Right cardiac atrium (tissue), 5 donors: ENCODE results near the gene AACS. TPM values are rescaled to one million over a fixed set of nuclear protein-coding genes. Genes with fewer than 3 reads are reported as not detected.

ENCODE experiments used
- ATAC-seq, 2 donors: fragments of 200-7000 bp; cut with Tn5 transposase; one replicate each; pipeline versions ENCODE4 v1.8.0 to v1.9.1; 2020; ENCODE audit warnings: moderate library complexity in 2 of 2, mild to moderate bottlenecking in 1 of 2
- DNase-seq, 3 donors: peaks; one replicate each; pipeline ENCODE4 v3.0.0-alpha.2; 2020
- H3K27ac ChIP-seq: one replicate; pipeline ENCODE4 v1.5.1; 2013; ENCODE audit warnings: mild to moderate bottlenecking, low read length, control low read depth, moderate library complexity
- H3K27me3 ChIP-seq: one replicate; pipeline ENCODE4 v1.6.1; 2013; ENCODE audit not compliant: control insufficient read depth, insufficient read depth
- H3K4me1 ChIP-seq: one replicate; pipeline ENCODE4 v1.6.1; 2013; ENCODE audit warnings: low read length; ENCODE audit not compliant: control insufficient read depth, insufficient read depth
- H3K4me3 ChIP-seq: one replicate; pipeline ENCODE4 v1.5.1; 2013; ENCODE audit warnings: low read length, control low read depth
- H3K9me3 ChIP-seq: one replicate; pipeline ENCODE4 v1.6.1; 2013; ENCODE audit warnings: low read length; ENCODE audit not compliant: control insufficient read depth
- WGBS: extraction: QIAGEN DNeasy Blood & Tissue Kit; methylation state at CpG from one replicate; pipeline ENCODE4 v1.1.7; 2013; 5-methylcytosine and 5-hydroxymethylcytosine counted together
- intact Hi-C, 4 donors: fragments of 100-400 bp; cut with DNase I; formaldehyde crosslinking; loops; one replicate each; pipeline versions ENCODE4 v1.11.0 to v1.14.0; 2022 to 2023
- polyA plus RNA-seq: library from polyadenylated mRNA; stranded (reverse); fragments of 200-250 nt; gene quantifications from one replicate; pipeline ENCODE4 v1.2.3, GENCODE V29; 2013
- total RNA-seq, 4 donors: library from RNA; stranded (reverse); fragmentation: NEBNext Ultra II Directional; extraction: Animal tissue kit (Norgen Biotek cat#: 25700); gene quantifications; one replicate each; pipeline ENCODE4 v1.2.1, GENCODE V29; 2021
- donor health status: healthy with polysubstance abuse.
- donor health status: DM: no; HTN: yes; CAD: no.
- donor health status: DM: no; HTN: no; CAD: no.
- donor health status: DM: no; HTN: yes; CAD: no; lungs with severe emphysema.
- donor health status: DM: yes; HTN: yes; CAD: no.

The AACS gene
- total and polyA plus RNA-seq, 5 donors, result 11.1 to 12.4 (median 11.2) TPM

GRCh38 chr12:125159702-125160101 is 94.5 kb downstream of the AACS start:
- Histone ChIP-seq H3K4me3 (no peak overlapping the region), H3K4me1 (no peaks in the 10 kb centered on the region), H3K27ac (no peak overlapping the region), H3K27me3 (no peaks in the 10 kb centered on the region), H3K9me3 (peaks cover 5% of the 10 kb centered on the region)
- no peak for ATAC-seq
- intact Hi-C loops, result no loop called here
- DNase-seq, result no peak
- WGBS, result 53% methylated on average over 3 of the region's 3 CpGs

GRCh38 chr12:125160281-125160955 is 95.2 kb downstream of the AACS start:
- no peak for DNase-seq
- ATAC-seq, result no peak
- no peaks in the 10 kb centered on the region for H3K27me3 ChIP-seq
- intact Hi-C loops, result no loop called here
- WGBS, result 75% methylated on average over 9 of the region's 9 CpGs
- no peak overlapping the region for H3K27ac ChIP-seq
- no peaks in the 10 kb centered on the region for H3K4me1 ChIP-seq
- no peak overlapping the region for H3K4me3 ChIP-seq
- peaks cover 5% of the 10 kb centered on the region for H3K9me3 ChIP-seq

- no peaks in the 10 kb centered on the region for H3K4me1 ChIP-seq
- H3K4me3 ChIP-seq, result no peak overlapping the region
- peaks cover 5% of the 10 kb centered on the region for H3K9me3 ChIP-seq
- DNase-seq (no peak), ATAC-seq (no peak)
- intact Hi-C loops, result no loop called here
- no peak overlapping the region for H3K27ac ChIP-seq
- no peaks in the 10 kb centered on the region for H3K27me3 ChIP-seq
- 30% methylated on average over 2 of the region's 2 CpGs for WGBS
These were observed 96.4 kb downstream of the AACS start for GRCh38 chr12:125161712-125162022.

- DNase-seq (no peak), ATAC-seq (no peak)
- Histone ChIP-seq H3K4me1 (no peaks in the 10 kb centered on the region), H3K27ac (no peak overlapping the region), H3K27me3 (no peaks in the 10 kb centered on the region), H3K4me3 (no peak overlapping the region), H3K9me3 (no peaks in the 10 kb centered on the region)
- 86% methylated on average over 15 of the region's 15 CpGs for WGBS
- intact Hi-C loops, result no loop called here
These were observed 97.3 kb downstream of the AACS start for GRCh38 chr12:125162489-125163028.

- 86% methylated on average over 12 of the region's 12 CpGs for WGBS
- ATAC-seq (no peak), DNase-seq (no peak)
- H3K4me3 ChIP-seq, result no peak overlapping the region
- no peaks in the 10 kb centered on the region for H3K9me3 ChIP-seq
- intact Hi-C loops, result no loop called here
- no peak overlapping the region for H3K27ac ChIP-seq
- no peaks in the 10 kb centered on the region for H3K4me1 ChIP-seq
- H3K27me3 ChIP-seq, result no peaks in the 10 kb centered on the region
These were observed 97.9 kb downstream of the AACS start for GRCh38 chr12:125163148-125163547.

GRCh38 chr12:125164541-125164940 is 99.3 kb downstream of the AACS start:
- 90% methylated on average over 8 of the region's 8 CpGs for WGBS
- DNase-seq (no peak), ATAC-seq (no peak)
- intact Hi-C loops, result no loop called here
- no peak overlapping the region for H3K27ac ChIP-seq
- H3K4me3 ChIP-seq, result no peak overlapping the region
- no peaks in the 10 kb centered on the region for H3K4me1 ChIP-seq
- H3K9me3 ChIP-seq, result no peaks in the 10 kb centered on the region
- no peaks in the 10 kb centered on the region for H3K27me3 ChIP-seq

- DNase-seq (no peak), ATAC-seq (no peak)
- H3K27ac ChIP-seq, result no peak overlapping the region
- 88% methylated on average over 4 of the region's 4 CpGs for WGBS
- no peaks in the 10 kb centered on the region for H3K4me1 ChIP-seq
- H3K9me3 ChIP-seq, result no peaks in the 10 kb centered on the region
- intact Hi-C loops, result no loop called here
- H3K4me3 ChIP-seq, result no peak overlapping the region
- no peaks in the 10 kb centered on the region for H3K27me3 ChIP-seq
These were observed 100.8 kb downstream of the AACS start for GRCh38 chr12:125166041-125166440.

- DNase-seq (no peak), ATAC-seq (no peak)
- Histone ChIP-seq H3K4me1 (no peaks in the 10 kb centered on the region), H3K27me3 (no peaks in the 10 kb centered on the region), H3K4me3 (no peak overlapping the region), H3K9me3 (no peaks in the 10 kb centered on the region), H3K27ac (no peak overlapping the region)
- WGBS, result 87% methylated on average over 3 of the region's 3 CpGs
- intact Hi-C loops, result no loop called here
These were observed 102.4 kb downstream of the AACS start for GRCh38 chr12:125167658-125168057.

- no peak overlapping the region for H3K27ac ChIP-seq
- no peak overlapping the region for H3K4me3 ChIP-seq
- H3K4me1 ChIP-seq, result no peaks in the 10 kb centered on the region
- DNase-seq (no peak), ATAC-seq (no peak)
- H3K9me3 ChIP-seq, result no peaks in the 10 kb centered on the region
- H3K27me3 ChIP-seq, result no peaks in the 10 kb centered on the region
- 41% methylated on average over 2 of the region's 2 CpGs for WGBS
- intact Hi-C loops, result no loop called here
These were observed 104.2 kb downstream of the AACS start for GRCh38 chr12:125169451-125169850.

GRCh38 chr12:125169870-125170269 is 104.6 kb downstream of the AACS start:
- 78% methylated on average over 8 of the region's 8 CpGs for WGBS
- H3K4me1 ChIP-seq, result no peaks in the 10 kb centered on the region
- H3K27me3 ChIP-seq, result no peaks in the 10 kb centered on the region
- no peak overlapping the region for H3K4me3 ChIP-seq
- no peak overlapping the region for H3K27ac ChIP-seq
- DNase-seq (no peak), ATAC-seq (no peak)
- intact Hi-C loops, result no loop called here
- H3K9me3 ChIP-seq, result no peaks in the 10 kb centered on the region

GRCh38 chr12:125171267-125171666 is 106.0 kb downstream of the AACS start:
- no peaks in the 10 kb centered on the region for H3K27me3 ChIP-seq
- ATAC-seq (peak; percentile 72 to 76), DNase-seq (no peak)
- 39% methylated on average over 3 of the region's 3 CpGs for WGBS
- H3K4me1 ChIP-seq, result no peaks in the 10 kb centered on the region
- no peak overlapping the region for H3K4me3 ChIP-seq
- peak overlapping the region; percentile 80 for H3K27ac ChIP-seq
- H3K9me3 ChIP-seq, result no peaks in the 10 kb centered on the region
- intact Hi-C loops, result no loop called here
